Cerebellar nuclear complex (tissue), 1 donor: ENCODE results near the gene TNFSF8.

Experiments
- DNase-seq, 2 experiments: peaks; one replicate each; lab custom pipeline; 2025; lab: John Stamatoyannopoulos, UW

Gene TNFSF8

DNA sequence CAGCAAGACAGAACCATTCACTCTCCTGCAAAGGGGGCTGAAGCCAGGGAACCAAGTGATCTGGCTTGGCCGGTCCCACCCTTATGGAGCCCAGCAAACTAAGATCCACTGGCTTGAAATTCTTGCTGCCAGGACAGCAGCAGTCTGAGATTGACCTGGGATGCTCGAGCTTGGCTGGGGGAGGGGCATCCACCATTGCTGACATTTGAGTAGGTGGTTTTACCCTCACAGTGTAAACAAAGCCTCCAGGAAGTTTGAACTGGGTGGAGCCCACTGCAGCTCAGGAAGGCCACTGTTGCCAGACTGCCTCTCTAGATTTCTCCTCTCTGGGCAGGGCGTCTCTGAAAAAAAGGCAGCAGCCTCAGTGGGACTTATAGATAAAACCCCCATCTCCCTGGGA is 60.5 kb downstream of the TNFSF8 start:
- DNase-seq: no peak

DNA sequence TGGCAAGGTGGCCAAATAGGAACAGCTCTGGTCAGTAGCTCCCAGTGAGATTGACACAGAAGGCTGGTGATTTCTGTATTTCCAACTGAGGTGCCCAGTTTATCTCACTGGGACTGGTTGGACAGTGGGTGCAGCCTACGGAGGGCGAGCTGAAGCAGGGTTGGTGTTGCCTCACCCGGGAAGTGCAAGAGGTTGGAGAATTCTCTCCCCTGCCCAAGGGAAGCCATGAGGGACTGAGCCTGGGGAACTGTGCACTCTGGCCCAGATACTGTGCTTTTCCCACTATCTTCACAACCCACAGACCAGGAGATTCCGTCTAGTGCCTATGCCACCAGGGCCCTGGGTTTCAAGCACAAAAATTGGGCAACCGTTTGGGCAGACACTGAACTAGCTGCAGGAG is 61.0 kb downstream of the TNFSF8 start:
- DNase-seq: no peak

GRCh38 chr9:114867327-114867726 is 63.1 kb downstream of the TNFSF8 start:
- no peak for DNase-seq

GRCh38 chr9:114864471-114864870 is 65.9 kb downstream of the TNFSF8 start:
- DNase-seq: no peak

DNA sequence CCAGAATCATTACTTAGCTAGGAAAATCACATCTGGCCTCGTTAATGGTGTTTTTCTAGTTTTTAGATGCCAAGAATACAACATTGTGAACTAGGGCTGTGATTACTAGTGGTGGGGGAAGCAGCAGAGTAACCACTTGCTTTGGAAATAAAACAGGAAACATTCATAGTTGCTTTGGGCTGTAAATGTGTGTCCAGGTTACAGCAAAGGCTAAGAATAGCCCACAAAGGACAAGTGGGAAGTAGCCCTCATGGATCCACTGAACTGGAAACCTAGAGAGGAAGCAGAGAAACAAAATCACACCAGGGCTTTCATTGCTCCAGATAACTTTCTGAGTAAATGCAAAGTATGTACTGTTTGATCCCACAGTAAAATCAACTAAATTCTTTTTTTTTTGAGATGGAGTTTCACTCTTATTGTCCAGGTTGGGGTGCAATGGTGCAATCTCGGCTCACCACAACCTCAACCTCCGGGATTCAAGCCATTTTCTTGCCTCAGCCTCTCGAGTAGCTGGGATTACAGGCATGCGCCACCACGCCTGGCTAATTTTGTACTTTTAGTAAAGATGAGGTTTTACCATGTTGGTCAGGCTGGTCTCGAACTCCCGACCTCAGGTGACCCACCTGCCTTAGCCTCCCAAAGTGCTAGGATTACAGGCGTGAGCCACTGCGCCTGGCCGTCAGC is 68.3 kb downstream of the TNFSF8 start:
- no peak for DNase-seq

GRCh38 chr9:114861273-114861672 is 69.1 kb downstream of the TNFSF8 start:
- no peak for DNase-seq

- DNase-seq: no peak
These were observed 70.2 kb downstream of the TNFSF8 start for GRCh38 chr9:114860187-114860586.

DNA sequence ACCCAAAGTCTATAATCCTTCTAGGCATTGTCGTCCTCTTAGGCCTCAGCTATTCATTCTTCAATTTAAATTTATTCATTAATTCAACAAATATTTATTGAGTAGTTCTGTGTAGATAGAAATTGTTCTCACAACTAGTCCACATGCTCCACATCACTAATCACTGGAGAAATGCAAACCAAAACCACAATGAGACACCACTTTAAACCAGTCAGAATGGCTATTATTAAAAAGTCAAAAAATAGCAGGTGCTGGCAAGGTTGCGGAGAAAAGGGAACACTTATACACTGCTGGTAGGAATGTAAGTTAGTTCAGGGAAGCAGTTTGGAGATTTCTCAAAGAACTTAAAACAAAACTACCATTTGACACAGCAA is 73.5 kb downstream of the TNFSF8 start:
- no peak for DNase-seq

DNA sequence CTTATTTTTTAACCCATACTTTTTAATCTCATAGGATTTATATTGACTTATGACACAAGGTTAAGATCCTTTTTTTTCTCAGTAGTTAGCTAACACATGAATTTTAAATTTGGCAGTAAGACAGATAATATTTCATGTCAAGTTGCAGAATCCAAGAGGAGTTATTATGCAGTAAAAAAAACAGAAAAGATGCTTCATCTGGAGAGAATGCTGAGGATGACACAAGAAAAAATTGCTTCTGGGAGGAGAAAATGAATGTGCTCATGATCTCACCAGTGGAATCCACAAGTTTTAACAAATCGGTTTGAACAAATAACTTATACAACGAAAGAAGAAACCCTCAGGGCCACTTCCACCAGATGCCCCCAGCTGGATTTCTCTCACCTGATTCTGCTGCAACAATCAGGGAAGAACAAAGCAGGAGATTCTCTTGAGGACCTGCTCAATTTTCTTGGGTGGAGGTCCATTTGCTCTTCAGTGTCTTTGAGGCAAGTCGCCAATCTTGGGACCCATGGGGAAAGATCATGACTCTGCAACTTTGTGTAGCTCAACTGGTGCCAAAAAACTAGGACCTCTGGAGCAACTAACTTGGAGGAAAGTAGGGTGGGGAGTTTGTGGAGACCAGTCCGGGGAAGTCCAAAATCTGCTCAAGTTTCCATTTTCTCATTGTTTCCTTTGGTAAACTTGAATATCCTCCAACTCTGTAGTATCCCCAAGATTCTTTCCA is 74.0 kb downstream of the TNFSF8 start:
- no peak for DNase-seq

DNA sequence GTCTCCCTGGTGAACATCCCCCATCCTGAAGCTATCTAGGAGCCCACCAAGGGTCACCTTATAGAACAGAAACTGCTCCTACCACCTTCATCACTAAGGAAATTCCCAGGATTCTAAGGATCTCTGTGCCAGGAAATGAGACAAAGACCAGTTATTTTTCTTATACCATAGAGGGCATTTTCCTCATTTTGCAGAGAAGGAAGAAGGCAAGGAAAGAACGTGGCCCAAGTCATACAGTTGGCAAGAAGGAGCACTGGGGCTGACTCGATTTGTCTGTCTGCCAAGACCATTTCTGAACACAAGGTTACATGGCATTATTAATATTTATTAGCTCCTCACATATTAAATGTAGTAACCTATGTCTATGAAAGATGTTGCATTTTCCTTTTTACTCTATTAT is 74.9 kb downstream of the TNFSF8 start:
- no peak for DNase-seq

DNA sequence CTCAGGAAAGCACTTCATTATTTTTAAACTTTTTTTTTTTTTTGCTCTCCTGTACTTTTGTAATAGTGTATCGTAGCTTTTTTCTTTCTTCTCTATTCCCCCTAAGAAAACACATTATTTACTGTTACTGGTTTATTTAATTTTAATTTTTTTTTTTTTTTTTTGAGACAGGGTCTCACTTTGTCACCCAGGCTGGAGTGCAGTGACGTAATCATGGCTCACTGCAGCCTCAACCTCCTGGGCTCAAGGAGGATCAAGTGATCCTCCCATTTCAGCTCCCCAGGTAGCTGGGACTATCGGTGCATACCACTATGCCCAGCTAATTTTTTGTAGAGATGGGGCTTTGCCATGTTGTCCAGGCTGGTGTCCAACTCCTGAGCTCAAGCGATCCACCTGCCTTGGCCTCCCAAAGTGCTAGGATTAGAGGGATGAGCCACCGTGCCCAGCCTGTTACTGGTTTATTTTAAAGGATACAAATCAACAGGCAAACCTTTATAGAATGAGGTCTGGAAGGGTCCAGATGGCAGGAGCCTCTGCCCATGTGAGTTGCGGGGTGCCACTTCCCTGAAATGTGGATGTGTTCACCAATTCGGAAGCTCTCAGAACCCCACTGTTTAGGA is 75.5 kb downstream of the TNFSF8 start:
- DNase-seq: peak in 1 of 2 experiments; percentile 12

DNA sequence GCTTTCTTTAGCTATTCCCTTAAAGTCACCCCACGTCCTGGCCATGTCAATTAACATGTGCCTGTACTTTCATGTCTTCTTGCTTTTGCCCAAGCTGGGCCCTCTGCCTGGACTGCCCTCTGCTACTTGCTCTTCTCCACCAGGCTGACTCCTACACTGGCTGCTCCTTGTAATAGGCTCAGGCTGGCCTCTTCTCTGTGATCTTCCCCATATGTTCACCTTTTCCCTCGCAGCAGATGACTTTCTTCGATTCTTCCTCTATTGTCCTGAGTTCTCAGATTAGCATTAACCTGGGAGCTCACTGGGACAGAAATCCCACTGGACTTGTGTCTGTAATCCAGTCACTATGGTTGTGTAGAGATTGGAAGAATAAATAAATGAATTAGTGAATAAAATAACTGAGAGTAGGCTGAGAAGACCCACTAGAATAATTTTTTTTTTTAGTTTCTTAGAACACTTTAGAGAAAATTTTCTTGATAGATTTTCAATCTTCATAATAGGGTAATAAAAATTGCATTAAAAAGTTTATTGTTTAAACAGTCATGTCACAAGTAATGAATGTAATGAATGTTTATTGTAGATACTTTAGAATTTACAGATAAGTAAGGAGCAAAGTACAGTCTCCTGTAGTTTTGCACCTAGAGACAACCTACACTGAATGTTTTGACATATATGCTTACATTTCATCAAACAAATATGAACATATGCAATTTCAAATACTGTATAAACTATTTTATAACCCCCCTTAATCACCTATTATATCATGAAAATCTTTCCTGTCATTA is 77.1 kb downstream of the TNFSF8 start:
- DNase-seq: no peak

- DNase-seq: no peak
These were observed 78.3 kb downstream of the TNFSF8 start for GRCh38 chr9:114852050-114852594.

DNA sequence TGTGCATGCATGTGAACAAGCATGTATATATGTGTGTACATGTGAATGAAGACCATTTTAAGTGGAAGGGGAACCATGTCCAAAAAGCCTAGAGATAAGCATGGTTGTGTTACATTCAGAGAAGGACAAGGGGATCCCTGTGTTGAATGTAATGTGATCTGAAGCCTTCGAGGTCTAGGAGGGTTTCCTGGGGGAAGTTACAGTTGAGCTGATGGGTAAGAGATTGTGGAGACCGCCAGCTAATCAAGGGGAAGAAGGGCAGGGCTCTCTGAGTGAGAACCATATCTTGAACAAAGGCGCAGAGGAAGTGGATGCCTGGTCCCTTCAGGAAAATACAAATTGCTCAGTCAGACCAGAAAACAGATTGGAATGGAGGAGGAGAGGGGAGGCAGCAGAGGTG is 79.1 kb downstream of the TNFSF8 start:
- DNase-seq: no peak
